ENCODE results near the gene DPYSL3. TPM values are rescaled to one million over a fixed set of nuclear protein-coding genes. Genes with fewer than 3 reads are reported as not detected.

DPYSL3 gene
- total RNA-seq, 1 experiment from 2014 or later: 17.2 TPM

DNA sequence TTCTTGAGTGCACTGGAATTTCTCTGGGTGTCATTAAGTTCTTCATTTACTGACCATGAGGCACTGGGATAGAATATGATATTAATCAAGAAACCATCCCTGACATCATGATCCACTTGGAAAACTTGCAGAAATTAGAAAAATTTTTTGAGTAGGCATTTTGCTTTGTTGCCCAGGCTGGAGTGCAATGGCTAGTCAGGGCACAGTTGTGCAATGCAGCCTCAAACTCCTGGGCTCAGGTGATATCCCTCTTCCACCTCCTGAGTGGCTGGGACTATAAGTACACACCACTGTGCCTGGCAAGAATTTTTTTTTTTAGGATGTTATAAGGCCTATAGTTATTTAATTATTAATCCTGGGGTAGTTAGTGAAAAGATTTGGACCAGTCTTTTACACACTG lies 168.5 kb downstream of the DPYSL3 start:
- no peak for ATAC-seq
- no peaks in the 10 kb centered on the region for H3K36me3 ChIP-seq (ENCODE audit: control insufficient read depth in 1 of 2, insufficient read depth in 2 of 2, low read length in 2 of 2)
- RAD21 ChIA-PET (ENCODE audit: low non-redundant PET in 1 of 2, low total read pairs in 2 of 2, uncharacterized antibody in 2 of 2, unreplicated experiment in 2 of 2): no interaction called here
- H3K4me1 ChIP-seq (ENCODE audit: control insufficient read depth in 1 of 2, insufficient read depth in 2 of 2, low read length in 2 of 2): no peaks in the 10 kb centered on the region
- no TSS peak for BruUV-seq (replicated peaks)
- no peaks in the 10 kb centered on the region for H3K9me2 ChIP-seq (ENCODE audit: insufficient read depth)
- DNase-seq (ENCODE audit: low read depth, low spot score): no peak
- intact Hi-C loops (cut with micrococcal nuclease): no loop called here
- H3K9ac ChIP-seq (ENCODE audit: low read length): no peak overlapping the region
- POLR2A ChIA-PET: no interaction called here
- no peaks in the 10 kb centered on the region for H3K9me3 ChIP-seq (ENCODE audit: control insufficient read depth in 1 of 2, insufficient read depth in 1 of 2, low read depth in 1 of 2, low read length in 2 of 2)
- CTCF ChIA-PET: no interaction called here
- no peak overlapping the region for H3K4me3 ChIP-seq (replicated peaks in 1 of 2; ENCODE audit: low read depth in 1 of 2, low read length in 2 of 2)
- no peaks in the 10 kb centered on the region for H3K27me3 ChIP-seq (ENCODE audit: insufficient read depth, low read length)
- H3K27ac ChIP-seq (ENCODE audit: low read depth, low read length): no peak overlapping the region
- no peaks in the 10 kb centered on the region for H3K79me2 ChIP-seq (ENCODE audit: insufficient read depth, low read length)
- no peaks in the 10 kb centered on the region for H4K20me1 ChIP-seq (ENCODE audit: insufficient read depth)
- no peak overlapping the region for H3K4me2 ChIP-seq (ENCODE audit: low read length)
- no peak overlapping the region for H2AFZ ChIP-seq (ENCODE audit: low read depth, low read length, poor library complexity, severe bottlenecking)
- TF ChIP-seq ELF1 (IDR thresholded peaks at IDR 0.05; ENCODE audit: borderline replicate concordance, low read depth) (no peak), ZNF274 (IDR thresholded peaks at IDR 0.05; ENCODE audit: low read depth, low read length) (no peak), RAD21 (IDR thresholded peaks at IDR 0.05; ENCODE audit: low read depth) (no peak), YY1 (IDR thresholded peaks at IDR 0.05; ENCODE audit: extremely low read depth, insufficient replicate concordance, low read depth, low read length) (no peak), ZFX (IDR thresholded peaks at IDR 0.05) (no peak), JUND (IDR thresholded peaks at IDR 0.05) (no peak), SIN3A (IDR thresholded peaks at IDR 0.05; ENCODE audit: low read depth) (no peak), TCF7L2 (IDR thresholded peaks at IDR 0.05; ENCODE audit: borderline replicate concordance, extremely low read depth, insufficient read depth, insufficient read length) (no peak), CEBPB (IDR thresholded peaks at IDR 0.05; ENCODE audit: low read depth) (no peak)
- TF ChIP-seq, protein P1, sequence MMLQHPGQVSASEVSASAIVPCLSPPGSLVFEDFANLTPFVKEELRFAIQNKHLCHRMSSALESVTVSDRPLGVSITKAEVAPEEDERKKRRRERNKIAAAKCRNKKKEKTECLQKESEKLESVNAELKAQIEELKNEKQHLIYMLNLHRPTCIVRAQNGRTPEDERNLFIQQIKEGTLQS (IDR thresholded peaks at IDR 0.05): no peak
- TF ChIP-seq, protein P2, sequence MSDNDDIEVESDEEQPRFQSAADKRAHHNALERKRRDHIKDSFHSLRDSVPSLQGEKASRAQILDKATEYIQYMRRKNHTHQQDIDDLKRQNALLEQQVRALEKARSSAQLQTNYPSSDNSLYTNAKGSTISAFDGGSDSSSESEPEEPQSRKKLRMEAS (IDR thresholded peaks at IDR 0.05): no peak

DNA sequence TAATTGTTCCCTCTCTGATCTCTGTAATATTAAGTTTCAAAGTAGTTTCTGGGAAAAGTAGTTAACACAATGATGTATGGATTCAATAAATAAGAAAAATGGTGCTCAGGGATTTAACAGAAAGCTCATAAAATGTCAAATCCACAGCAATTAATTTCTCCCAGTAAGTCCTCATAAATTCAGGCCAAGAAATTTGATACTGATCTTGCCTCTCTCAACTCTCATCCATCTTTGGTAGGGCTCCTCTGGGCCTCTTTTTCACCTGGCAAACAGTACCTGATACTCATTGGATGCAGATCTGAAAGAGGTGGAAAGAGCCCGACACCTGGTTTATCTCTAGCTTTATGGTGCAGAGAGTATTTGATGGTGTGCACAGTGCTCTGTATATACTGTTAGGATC lies 168.9 kb downstream of the DPYSL3 start:
- Histone ChIP-seq H3K9me2 (ENCODE audit: insufficient read depth) (no peaks in the 10 kb centered on the region), H3K27me3 (ENCODE audit: insufficient read depth, low read length) (no peaks in the 10 kb centered on the region), H3K4me2 (ENCODE audit: low read length) (no peak overlapping the region), H2AFZ (ENCODE audit: low read depth, low read length, poor library complexity, severe bottlenecking) (no peak overlapping the region), H3K36me3 (ENCODE audit: control insufficient read depth in 1 of 2, insufficient read depth in 2 of 2, low read length in 2 of 2) (no peaks in the 10 kb centered on the region), H3K4me3 (replicated peaks in 1 of 2; ENCODE audit: low read depth in 1 of 2, low read length in 2 of 2) (no peak overlapping the region), H3K4me1 (ENCODE audit: control insufficient read depth in 1 of 2, insufficient read depth in 2 of 2, low read length in 2 of 2) (no peaks in the 10 kb centered on the region), H3K79me2 (ENCODE audit: insufficient read depth, low read length) (no peaks in the 10 kb centered on the region), H3K9ac (ENCODE audit: low read length) (no peak overlapping the region), H4K20me1 (ENCODE audit: insufficient read depth) (no peaks in the 10 kb centered on the region), H3K27ac (ENCODE audit: low read depth, low read length) (no peak overlapping the region), H3K9me3 (ENCODE audit: control insufficient read depth in 1 of 2, insufficient read depth in 1 of 2, low read depth in 1 of 2, low read length in 2 of 2) (no peaks in the 10 kb centered on the region)
- ATAC-seq: no peak
- no peak for DNase-seq (ENCODE audit: low read depth, low spot score)
- intact Hi-C loops (cut with micrococcal nuclease): no loop called here
- BruUV-seq (replicated peaks): no TSS peak
- POLR2A ChIA-PET: no interaction called here
- CTCF ChIA-PET: no interaction called here
- RAD21 ChIA-PET (ENCODE audit: low non-redundant PET in 1 of 2, low total read pairs in 2 of 2, uncharacterized antibody in 2 of 2, unreplicated experiment in 2 of 2): no interaction called here
- TF ChIP-seq EZH2 (IDR thresholded peaks at IDR 0.05) (no peak), CBX3 (IDR thresholded peaks at IDR 0.05; ENCODE audit: low read depth) (no peak), ZFX (IDR thresholded peaks at IDR 0.05) (no peak), CEBPB (IDR thresholded peaks at IDR 0.05; ENCODE audit: low read depth) (no peak), SIN3A (IDR thresholded peaks at IDR 0.05; ENCODE audit: low read depth) (no peak), RAD21 (IDR thresholded peaks at IDR 0.05; ENCODE audit: low read depth) (no peak), ELF1 (IDR thresholded peaks at IDR 0.05; ENCODE audit: borderline replicate concordance, low read depth) (no peak), EZH2phosphoT487 (IDR thresholded peaks at IDR 0.05; ENCODE audit: borderline replicate concordance) (no peak), EGR1 (IDR thresholded peaks at IDR 0.05; ENCODE audit: low read depth) (no peak), JUND (IDR thresholded peaks at IDR 0.05) (no peak), ZNF274 (IDR thresholded peaks at IDR 0.05; ENCODE audit: low read depth, low read length) (no peak)
- TF ChIP-seq, protein P2 (IDR thresholded peaks at IDR 0.05): no peak
- TF ChIP-seq, protein P3, sequence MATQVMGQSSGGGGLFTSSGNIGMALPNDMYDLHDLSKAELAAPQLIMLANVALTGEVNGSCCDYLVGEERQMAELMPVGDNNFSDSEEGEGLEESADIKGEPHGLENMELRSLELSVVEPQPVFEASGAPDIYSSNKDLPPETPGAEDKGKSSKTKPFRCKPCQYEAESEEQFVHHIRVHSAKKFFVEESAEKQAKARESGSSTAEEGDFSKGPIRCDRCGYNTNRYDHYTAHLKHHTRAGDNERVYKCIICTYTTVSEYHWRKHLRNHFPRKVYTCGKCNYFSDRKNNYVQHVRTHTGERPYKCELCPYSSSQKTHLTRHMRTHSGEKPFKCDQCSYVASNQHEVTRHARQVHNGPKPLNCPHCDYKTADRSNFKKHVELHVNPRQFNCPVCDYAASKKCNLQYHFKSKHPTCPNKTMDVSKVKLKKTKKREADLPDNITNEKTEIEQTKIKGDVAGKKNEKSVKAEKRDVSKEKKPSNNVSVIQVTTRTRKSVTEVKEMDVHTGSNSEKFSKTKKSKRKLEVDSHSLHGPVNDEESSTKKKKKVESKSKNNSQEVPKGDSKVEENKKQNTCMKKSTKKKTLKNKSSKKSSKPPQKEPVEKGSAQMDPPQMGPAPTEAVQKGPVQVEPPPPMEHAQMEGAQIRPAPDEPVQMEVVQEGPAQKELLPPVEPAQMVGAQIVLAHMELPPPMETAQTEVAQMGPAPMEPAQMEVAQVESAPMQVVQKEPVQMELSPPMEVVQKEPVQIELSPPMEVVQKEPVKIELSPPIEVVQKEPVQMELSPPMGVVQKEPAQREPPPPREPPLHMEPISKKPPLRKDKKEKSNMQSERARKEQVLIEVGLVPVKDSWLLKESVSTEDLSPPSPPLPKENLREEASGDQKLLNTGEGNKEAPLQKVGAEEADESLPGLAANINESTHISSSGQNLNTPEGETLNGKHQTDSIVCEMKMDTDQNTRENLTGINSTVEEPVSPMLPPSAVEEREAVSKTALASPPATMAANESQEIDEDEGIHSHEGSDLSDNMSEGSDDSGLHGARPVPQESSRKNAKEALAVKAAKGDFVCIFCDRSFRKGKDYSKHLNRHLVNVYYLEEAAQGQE (IDR thresholded peaks at IDR 0.05; ENCODE audit: low read depth): no peak
